Measurements from ENCODE around the gene TMEM119. TPM values are rescaled to one million over a fixed set of nuclear protein-coding genes. Genes with fewer than 3 reads are reported as not detected.

The TMEM119 gene
- total and polyA plus RNA-seq, 9 of the 15 experiments (the other 6 are each of a cell fraction or from before 2014, with no cell fraction given): 0.18 TPM; not detected in 8

DNA sequence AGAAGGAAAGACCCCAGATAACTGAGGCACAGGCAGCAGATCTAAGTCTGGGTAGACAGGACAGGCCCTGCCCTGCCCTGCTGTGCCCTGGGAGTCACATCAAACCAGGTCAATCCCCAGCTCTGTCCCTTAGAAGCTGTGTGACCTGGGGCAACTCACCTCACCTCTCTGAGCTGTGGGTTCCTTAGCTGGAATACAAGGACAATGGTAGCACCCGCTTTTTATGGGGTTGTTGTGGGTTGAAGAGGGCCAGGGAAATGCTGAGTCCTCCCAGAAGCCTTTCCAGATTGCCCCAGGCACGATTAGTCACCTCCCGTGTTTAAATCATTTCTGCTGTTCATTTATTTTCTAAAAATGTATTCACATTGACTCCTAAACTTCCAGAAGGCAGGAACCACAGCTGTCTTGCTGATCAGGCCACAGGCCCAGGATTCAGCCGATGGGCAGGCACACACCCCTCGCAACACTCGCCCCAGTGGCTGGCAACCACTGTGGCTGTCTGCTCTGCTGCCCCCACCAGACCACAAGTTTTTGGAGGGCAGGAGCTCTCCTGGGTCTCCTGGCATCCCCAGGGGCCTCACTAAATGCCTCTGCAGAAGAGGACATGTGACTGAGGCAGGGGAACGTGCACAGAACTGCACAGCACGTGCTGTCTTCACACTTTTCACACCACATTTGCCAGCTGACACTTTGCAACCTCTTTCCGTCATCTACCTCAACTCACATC is 32.8 kb upstream of the TMEM119 start (continued):
- no peak for TF ChIP-seq CUX1 (CRISPR knock-in tag; IDR thresholded peaks at IDR 0.05)
- TF ChIP-seq, protein P1, sequence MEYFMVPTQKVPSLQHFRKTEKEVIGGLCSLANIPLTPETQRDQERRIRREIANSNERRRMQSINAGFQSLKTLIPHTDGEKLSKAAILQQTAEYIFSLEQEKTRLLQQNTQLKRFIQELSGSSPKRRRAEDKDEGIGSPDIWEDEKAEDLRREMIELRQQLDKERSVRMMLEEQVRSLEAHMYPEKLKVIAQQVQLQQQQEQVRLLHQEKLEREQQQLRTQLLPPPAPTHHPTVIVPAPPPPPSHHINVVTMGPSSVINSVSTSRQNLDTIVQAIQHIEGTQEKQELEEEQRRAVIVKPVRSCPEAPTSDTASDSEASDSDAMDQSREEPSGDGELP (CRISPR knock-in tag; IDR thresholded peaks at IDR 0.05; ENCODE audit: borderline replicate concordance): 0 out of 2 replicates have a peak, but pooled peaks have one; percentile 35
- TF ChIP-seq PATZ1 (CRISPR knock-in tag; IDR thresholded peaks at IDR 0.05; ENCODE audit: borderline replicate concordance): no peak
- TF ChIP-seq MGA (IDR thresholded peaks at IDR 0.05): peak; percentile 99
- no peak for TF ChIP-seq HCFC1 (IDR thresholded peaks at IDR 0.05; ENCODE audit: low read depth, low read length)
